RWPE2 (cell line): ENCODE measurements around the gene C17orf114.

ENCODE experiments used
- ATAC-seq: fragments of 200-7000 bp; cut with Tn5 transposase; 3 replicates; pipeline ENCODE4 v1.9.1; 2021; ENCODE audit warnings: low read depth
- DNase-seq: peaks from one replicate; pipeline ENCODE4 v3.0.0-alpha.2; 2020; ENCODE audit warnings: low spot score
- H3K27ac ChIP-seq: fragments of 450-650 bp; 2 replicates; pipeline ENCODE4 v1.5.1; 2017; ENCODE audit warnings: mild to moderate bottlenecking; ENCODE audit not compliant: poor library complexity, severe bottlenecking
- H3K27me3 ChIP-seq: fragments of 250-450 bp; sonication (Bioruptor Pico); 2 replicates; pipeline ENCODE4 v1.5.1; 2021; ENCODE audit warnings: mild to moderate bottlenecking, moderate library complexity; ENCODE audit not compliant: insufficient read depth, poor library complexity, severe bottlenecking
- H3K36me3 ChIP-seq: fragments of 250-450 bp; sonication (Bioruptor Pico); 2 replicates; pipeline ENCODE4 v1.5.1; 2020; ENCODE audit warnings: low read depth, mild to moderate bottlenecking, moderate library complexity
- H3K4me1 ChIP-seq: fragments of 250-450 bp; sonication (Bioruptor Pico); 2 replicates; pipeline ENCODE4 v1.5.1; 2021; ENCODE audit warnings: mild to moderate bottlenecking, moderate library complexity; ENCODE audit not compliant: insufficient read depth, poor library complexity, severe bottlenecking
- H3K4me3 ChIP-seq: fragments of 250-450 bp; sonication (Bioruptor Pico); 2 replicates; pipeline ENCODE4 v1.5.1; 2021; ENCODE audit warnings: mild to moderate bottlenecking, moderate library complexity; ENCODE audit not compliant: severe bottlenecking
- H3K9me3 ChIP-seq: fragments of 250-450 bp; sonication (Bioruptor Pico); 2 replicates; pipeline ENCODE4 v1.5.1; 2021; ENCODE audit warnings: mild to moderate bottlenecking, moderate library complexity; ENCODE audit not compliant: severe bottlenecking
- CTCF ChIP-seq: fragments of 450-650 bp; IDR thresholded peaks from one replicate; pipeline ENCODE4 v1.5.1; 2017; ENCODE audit warnings: mild to moderate bottlenecking, moderate library complexity; ENCODE audit not compliant: poor library complexity, severe bottlenecking

C17orf114 gene

DNA sequence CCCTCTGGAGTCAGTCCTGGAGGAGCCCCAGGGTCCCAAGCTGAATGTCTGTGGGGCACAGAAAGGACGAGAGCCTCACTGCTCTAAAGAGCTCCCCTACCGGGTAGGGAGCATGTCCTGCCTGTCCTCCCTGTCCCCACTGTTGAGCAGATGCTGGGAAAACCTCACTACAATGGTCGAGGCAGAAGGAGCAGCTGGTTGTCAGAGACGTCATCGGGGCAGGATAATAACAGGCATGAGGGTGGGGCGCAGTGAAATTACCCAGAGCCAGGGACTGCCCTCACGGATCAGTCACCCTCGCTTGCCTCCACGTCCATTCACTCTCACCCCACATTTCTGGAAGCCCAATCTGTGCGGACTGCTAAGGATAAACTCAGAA is 29.9 kb downstream of the C17orf114 start:
- Histone ChIP-seq H3K27ac (no peak overlapping the region), H3K27me3 (no peaks in the 10 kb centered on the region), H3K4me3 (no peak overlapping the region), H3K36me3 (no peaks in the 10 kb centered on the region), H3K4me1 (no peaks in the 10 kb centered on the region), H3K9me3 (no peaks in the 10 kb centered on the region)
- TF ChIP-seq CTCF, result no peak
- ATAC-seq (no peak), DNase-seq (no peak)

GRCh38 chr17:4771519-4772234 is 30.5 kb downstream of the C17orf114 start, which contains the start of gene TM4SF5:
TM4SF5 (plus strand) TSS chr17:4771886; CDS start chr17:4771923, 37 bp downstream.
- H3K27me3 ChIP-seq, result no peaks in the 10 kb centered on the region
- H3K4me1 ChIP-seq, result no peaks in the 10 kb centered on the region
- no peaks in the 10 kb centered on the region for H3K9me3 ChIP-seq
- no peak within 1 kb of the TSS for H3K4me3 ChIP-seq
- DNase-seq (no peak), ATAC-seq (peak; percentile 25; the same call in 1 of the 3 replicates)
- H3K36me3 ChIP-seq, result no peaks in the 10 kb centered on the region
- TF ChIP-seq CTCF, result no peak
- no peak within 1 kb of the TSS for H3K27ac ChIP-seq

- H3K27me3 ChIP-seq, result no peaks in the 10 kb centered on the region
- ATAC-seq (peak; percentile 53; the same call in 1 of the 3 replicates), DNase-seq (no peak)
- no peaks in the 10 kb centered on the region for H3K36me3 ChIP-seq
- no peak overlapping the region for H3K4me3 ChIP-seq
- H3K27ac ChIP-seq, result no peak overlapping the region
- H3K9me3 ChIP-seq, result no peaks in the 10 kb centered on the region
- TF ChIP-seq CTCF, result no peak
- no peaks in the 10 kb centered on the region for H3K4me1 ChIP-seq
These were observed 32.5 kb downstream of the C17orf114 start for GRCh38 chr17:4769628-4770027.

DNA sequence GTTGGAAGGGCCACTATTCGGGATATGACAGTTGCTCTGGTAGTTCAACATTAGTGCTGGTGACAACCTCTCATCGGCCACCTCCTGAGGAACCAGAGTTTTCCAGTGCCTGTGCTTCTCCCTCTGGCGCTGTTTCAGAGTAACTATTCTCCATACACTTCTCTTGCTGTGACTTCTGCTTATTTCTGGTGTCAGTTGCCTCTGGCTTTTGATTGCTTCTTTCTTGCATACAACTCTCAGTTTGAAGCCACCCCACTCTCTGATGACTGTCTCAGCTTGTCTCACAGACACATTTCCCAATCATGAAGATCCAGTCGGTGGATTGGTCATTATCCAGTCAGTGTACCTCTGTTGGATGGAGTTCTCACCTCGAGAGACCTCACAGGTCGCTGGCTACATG is 33.8 kb downstream of the C17orf114 start:
- Histone ChIP-seq H3K4me3 (no peak overlapping the region), H3K9me3 (no peaks in the 10 kb centered on the region), H3K27me3 (no peaks in the 10 kb centered on the region), H3K4me1 (no peaks in the 10 kb centered on the region), H3K36me3 (no peaks in the 10 kb centered on the region), H3K27ac (no peak overlapping the region)
- no peak for TF ChIP-seq CTCF
- DNase-seq (no peak), ATAC-seq (no peak)

DNA sequence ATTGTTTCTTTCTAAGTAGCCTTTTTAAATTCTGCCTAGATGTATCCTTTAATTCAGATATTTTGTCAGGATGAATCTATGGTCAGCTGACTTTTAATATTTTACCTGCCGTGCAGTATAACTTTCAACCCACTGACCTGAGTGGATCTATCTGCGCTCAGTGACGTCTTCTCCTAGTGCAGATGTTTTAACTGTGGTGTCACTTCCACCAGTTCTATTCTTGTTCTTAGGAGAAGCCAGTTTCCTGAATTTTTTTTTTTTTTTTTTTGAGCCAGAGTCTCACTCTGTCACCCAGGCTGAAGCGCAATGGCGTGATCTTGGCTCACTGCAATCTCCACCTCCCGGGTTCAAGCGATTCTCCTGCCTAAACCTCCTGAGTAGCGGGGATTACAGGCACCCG is 35.4 kb downstream of the C17orf114 start:
- Histone ChIP-seq H3K27me3 (no peaks in the 10 kb centered on the region), H3K36me3 (no peaks in the 10 kb centered on the region), H3K4me1 (no peaks in the 10 kb centered on the region), H3K9me3 (no peaks in the 10 kb centered on the region), H3K4me3 (no peak overlapping the region), H3K27ac (no peak overlapping the region)
- DNase-seq, result no peak
- ATAC-seq, result no peak
- TF ChIP-seq CTCF, result no peak
